GM18867 (cell line): ENCODE results near the gene WDR7.

Source experiments
- ATAC-seq: cut with Tn5 transposase; IDR thresholded peaks from one replicate; pipeline ENCODE4 v1.9.1; 2021; ENCODE audit warnings: mild to moderate bottlenecking, moderate library complexity; ENCODE audit not compliant: unreplicated experiment

WDR7 gene

DNA sequence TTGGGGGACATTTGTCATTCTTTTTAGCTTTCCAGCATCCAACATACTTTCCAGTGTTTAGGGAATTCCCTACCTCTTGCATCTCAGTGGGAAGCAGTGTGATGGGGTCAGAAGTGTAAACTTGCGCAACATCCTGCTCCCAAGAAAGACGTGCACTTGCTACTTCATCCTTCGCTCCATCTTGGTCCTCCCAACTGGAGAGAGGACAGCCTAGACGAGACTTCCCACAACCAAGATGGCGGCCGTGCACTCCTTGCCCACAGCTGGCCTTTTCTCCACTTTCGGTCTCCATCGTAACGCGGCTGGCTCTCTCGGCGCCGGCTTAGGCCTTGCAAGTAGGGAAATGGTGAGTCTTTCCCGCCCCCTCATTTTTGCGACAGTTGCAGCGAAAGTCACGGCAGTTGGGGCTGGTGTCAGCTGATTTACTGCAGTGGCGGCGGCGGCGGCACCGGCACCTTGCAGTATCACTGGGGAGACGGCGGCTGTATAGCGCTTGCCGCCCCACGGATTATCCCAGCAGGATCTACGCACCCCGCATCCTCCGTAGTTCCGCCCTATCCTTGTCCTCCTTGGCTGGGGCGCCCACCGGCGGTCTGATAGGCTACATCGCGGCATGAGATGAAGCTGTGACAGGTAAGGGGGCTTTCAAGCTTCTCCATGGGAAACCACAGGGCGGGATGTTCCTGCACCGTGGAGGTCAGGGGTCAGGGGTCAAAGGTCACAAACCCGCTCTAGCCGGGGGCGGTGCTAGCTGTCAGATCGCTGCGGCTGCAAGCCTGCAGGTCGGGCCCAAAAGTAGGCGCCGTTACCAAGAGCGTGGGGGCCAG is at the start of gene WDR7:
WDR7 (plus strand) TSS at position 416 of the 827 bp plus-strand sequence. CDS start 21,157 bp downstream, outside the sequence.
- ATAC-seq = peak; percentile 97

GRCh38 chr18:56606618-56607017 is 44.5 kb upstream of the WDR7 start:
- ATAC-seq = no peak

GRCh38 chr18:56615738-56616520 is 35.2 kb upstream of the WDR7 start:
- ATAC-seq = no peak

DNA sequence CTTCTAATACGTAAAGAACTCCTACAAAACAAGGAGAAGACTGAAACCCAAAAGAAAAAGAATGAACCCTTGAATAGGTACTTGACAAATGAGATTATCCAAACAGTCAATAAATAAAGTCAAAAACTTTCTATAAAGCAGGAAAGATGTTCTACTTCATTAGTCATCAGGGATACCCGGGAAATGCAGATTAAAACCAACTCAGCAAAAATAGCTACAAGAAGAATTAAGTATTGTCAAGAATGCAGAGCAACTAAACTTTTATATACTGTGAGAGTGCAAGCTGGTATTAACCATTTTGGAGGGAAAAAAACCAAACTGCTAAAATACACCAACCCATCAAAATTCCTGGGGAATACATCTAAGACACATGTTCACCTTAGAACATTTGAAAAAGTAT is 23.2 kb upstream of the WDR7 start:
- no peak for ATAC-seq

DNA sequence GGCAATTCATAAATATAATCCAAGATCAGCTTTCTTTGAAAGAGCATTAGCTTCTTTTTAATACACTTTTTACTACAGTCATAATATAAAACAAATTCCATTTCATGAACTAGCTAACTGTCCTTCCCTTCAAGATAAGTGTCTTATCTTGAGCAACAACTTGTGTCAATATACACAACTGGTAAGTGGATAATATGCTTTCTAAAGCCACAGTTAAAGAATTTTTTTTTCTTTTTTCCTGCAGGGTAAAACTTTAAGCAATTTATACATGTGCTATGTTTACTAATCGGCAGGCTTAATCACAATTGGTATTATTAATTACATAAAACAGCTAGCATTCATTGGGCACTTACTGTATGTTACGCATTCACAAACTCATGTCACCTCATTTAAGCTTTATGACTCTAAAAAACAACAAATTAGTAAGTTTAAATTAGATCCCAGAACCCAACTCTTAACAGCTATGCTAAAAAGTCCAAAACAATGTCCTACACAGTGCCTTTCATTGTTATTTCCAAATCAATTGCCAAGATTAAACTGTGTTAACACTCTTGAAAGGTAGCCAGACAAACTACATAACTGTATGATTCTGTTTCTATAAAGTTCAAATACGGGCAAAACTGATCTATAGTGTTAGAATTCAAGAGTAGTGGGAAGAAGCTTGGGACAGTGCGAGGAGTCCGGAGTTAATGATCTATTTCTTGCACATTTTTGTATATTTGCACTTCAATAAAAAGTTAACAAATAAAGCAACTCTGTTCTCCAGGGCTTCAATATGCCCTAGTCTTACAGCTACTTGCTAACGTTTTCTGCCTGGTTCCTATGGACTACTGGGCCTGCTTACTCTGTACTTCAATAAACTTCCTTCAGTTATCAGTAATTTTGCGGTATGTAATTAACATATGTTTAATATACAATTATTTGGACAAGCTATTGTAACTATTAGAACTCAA is 18.8 kb upstream of the WDR7 start:
- ATAC-seq = no peak

DNA sequence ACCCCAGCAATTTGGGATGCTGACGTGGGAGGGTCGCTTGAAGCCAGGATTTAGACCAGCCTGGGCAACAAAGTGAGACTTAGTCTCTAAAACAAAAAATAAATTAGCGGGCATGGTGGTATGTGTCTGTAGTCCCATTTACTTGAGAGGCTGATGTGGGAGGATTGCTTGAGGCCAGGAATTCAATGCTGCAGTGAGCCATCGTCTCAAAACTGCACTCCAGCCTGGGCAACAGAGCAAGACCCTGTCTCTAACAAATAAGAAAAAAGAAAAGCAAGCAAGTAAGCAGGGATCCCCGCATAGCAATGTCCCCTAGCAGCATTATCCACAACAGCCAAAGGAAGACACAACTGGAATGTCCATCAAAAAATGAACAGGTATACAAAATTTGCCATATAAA is 16.2 kb upstream of the WDR7 start:
- ATAC-seq = no peak

- no peak for ATAC-seq
These were observed 14.0 kb upstream of the WDR7 start for GRCh38 chr18:56637176-56637575.

GRCh38 chr18:56637711-56638231 is 13.4 kb upstream of the WDR7 start:
- peak; percentile 13 for ATAC-seq

GRCh38 chr18:56638232-56639103 is 12.7 kb upstream of the WDR7 start, which contains the start of gene TXNL1:
TXNL1 (minus strand) TSS chr18:56638592; CDS start chr18:56638440, 152 bp downstream.
- ATAC-seq = peak; percentile 94

- no peak for ATAC-seq
These were observed 12.1 kb upstream of the WDR7 start for GRCh38 chr18:56639104-56639381.

DNA sequence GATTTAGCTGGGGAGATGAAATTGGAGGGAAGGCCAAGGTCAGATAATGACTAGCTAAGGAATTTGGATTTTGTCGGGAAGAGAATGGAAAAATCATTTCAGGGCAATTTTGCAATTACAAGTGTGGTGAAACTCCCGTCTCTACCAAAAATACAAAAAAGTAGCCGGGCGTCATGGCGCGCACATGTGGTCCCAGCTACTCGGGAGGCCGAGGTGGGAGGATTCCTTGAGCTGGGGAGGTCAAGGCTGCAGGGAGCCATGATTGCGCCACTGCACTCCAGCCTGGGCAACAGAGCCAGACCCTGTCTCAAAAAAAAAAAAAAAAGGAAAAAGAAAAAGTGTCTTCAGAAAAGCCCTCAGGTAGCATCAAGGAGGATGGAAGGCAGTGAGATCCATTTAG is 11.6 kb upstream of the WDR7 start:
- no peak for ATAC-seq

GRCh38 chr18:56641714-56642337 is 9.3 kb upstream of the WDR7 start:
- ATAC-seq = no peak

DNA sequence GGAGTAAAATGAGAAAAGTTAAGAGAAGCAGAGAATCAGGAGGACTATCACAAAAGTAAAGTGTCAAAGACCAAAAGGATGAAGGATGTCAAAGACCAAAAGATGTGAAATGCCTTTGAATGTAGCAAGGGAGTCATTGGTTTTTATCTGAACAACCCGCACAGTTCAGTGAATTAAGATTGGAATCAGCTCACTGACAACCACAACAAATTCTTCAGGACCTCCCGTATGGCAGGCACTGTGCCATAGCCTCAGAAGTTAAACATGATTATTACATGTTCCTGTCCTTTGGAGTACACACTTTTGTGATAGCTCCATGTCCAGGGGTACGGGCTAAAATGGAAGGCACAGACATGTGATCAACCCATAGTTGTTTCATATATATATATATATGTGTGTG is 7.8 kb upstream of the WDR7 start:
- no peak for ATAC-seq

DNA sequence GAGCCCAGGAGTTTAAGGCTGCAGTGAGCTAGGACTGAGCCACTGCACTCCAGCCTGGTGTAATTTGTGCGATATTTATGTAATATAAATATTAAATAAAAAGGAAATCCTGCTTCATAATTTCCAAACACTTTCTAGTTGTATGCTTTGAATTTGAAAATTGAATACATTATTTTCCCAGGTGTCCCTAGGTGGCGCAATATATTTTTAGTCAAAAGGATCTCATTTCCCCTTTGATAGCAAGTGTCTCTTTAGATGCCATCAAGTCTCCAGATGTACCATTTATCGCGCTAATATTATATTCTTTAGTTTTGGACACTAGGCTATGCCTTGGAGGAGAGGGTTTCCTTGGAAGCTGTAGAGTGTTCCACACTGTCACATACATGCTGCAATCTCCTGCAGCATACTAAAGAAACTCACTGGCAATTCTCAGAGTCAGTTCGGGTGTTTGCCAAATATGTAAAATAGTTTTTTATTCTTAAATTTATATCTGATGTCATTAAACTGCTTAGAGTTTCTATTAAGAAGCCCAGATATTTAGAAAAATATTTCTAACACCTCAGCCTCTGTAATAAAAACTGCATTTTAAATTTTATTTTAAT is 5.6 kb upstream of the WDR7 start:
- ATAC-seq = peak; percentile 36

DNA sequence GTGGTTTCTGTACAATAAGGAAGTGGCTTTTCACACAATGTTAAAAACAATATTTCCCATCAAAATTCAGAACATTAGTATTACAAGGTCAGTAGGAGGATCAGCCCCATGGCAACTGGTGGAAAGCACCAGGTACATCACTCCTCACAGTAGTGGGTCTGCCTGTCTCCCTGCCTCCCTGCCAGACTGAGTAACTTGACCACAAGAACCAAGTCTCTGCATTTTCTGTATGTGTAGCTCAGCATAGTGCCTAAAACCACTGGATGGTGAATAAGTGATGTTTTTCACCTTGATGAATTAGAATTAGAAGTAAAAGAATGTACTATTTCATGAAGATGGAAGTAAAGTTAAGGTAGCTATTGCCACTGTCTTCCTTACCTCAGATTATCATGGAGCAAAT is 4.1 kb upstream of the WDR7 start:
- no peak for ATAC-seq

DNA sequence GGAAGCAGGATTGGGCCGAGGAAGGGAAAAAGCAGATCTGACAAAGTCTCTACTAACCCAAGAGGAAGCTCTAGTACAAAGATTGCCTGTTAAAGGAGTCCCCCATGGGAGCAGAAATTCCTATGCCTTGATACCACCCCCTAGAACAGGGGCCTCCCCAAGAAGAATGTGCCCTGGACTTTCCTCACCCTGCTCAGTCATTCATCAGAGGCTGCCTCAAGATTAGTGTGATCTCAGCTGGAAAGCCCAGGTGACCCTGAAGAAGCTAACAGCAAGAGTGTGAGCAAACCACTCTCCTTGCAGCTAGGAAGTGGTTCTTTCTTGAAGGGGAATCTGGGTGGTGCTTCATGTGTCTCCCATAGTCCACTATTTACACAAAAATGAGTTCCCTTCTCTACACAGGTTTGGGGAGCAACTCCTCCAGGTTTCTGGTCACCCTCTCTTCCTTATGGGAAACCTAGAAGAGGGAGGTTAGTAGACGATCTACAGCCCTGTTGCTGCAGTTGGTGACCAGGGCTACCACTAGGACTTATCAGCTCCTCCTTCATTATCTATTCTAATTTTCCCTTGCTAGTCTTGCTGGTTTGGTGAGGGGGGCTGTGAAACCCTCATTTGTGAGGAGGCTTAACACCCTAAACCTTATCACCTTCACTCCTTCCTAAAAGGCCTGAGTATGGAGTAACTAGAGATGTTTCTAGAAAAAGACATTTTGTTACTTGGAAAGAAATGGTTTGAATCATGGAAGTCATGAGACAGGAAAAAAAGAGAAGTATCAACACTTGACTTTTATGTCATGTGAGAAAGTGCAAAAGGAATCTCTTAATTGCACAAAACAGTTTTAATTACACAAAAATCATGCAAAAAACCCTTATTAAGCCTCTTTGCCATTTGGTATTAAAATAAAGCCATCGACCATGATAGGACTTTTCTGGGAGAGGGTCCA is 2.9 kb upstream of the WDR7 start:
- no peak for ATAC-seq

DNA sequence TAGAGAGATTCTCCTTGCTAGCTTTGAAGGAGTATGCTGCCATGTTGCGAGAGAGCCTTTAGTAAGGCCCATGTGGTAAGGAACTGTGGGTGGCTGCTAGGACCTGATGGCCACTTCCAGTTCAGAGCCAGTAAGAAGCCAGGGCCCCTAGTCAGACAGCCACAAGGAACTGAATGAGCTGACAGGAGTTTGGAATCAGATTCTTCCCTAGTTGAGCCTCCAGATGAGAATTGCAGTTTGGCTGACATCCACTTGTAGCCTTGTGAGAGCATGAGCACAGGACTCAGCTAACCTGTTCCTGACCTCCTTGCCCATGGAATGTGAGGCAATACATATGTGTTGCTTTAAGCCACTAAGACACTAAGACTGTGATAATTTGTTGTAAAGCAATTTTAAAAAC is 1.2 kb upstream of the WDR7 start:
- ATAC-seq = no peak

DNA sequence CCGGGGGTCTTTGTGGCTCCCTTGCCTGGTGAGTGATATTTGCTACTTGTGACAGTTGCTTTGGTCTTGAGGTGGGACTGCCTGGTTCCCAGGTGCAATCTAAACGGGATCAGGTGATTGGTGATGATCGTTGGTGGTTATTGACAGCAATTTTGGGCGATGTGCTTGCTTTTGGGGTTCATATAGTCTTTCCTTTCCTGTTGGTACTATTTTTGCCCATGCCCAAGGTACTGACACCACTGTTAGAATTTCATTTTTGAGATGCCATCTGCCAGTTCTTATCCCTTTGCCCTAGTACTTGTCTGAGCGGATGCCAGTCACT is 573 bp downstream of the WDR7 start:
- ATAC-seq = no peak
